ENCODE results near the gene RIPOR3. TPM values are rescaled to one million over a fixed set of nuclear protein-coding genes. Genes with fewer than 3 reads are reported as not detected.

RIPOR3 gene
- polyA plus RNA-seq, 2 of the 4 experiments (the other 2 are of a cell fraction), result 0.03 to 0.06 TPM

GRCh38 chr20:50582092-50582491, 109.2 kb downstream of the RIPOR3 start:
- Histone ChIP-seq H3K27ac (no peak overlapping the region), H3K4me2 (no peak overlapping the region), H3K9me3 (no peaks in the 10 kb centered on the region), H3K4me3 (no peak overlapping the region), H3K4me1 (no peaks in the 10 kb centered on the region)
- ATAC-seq (no peak), DNase-seq (ENCODE audit: low read depth in 1 of 2, low spot score in 1 of 2) (no peak), FAIRE-seq (no peak)
- CTCF ChIA-PET, result interaction anchor here (0.6 to 14.7 kb wide), 10 partner anchors 13 to 459 kb away, joined by 3 to 268 read pairs (median 5); partner anchors contain the start of gene CEBPB
- peak; percentile 78 for TF ChIP-seq MAFK (IDR thresholded peaks at IDR 0.05; ENCODE audit: partially characterized antibody)
- TF ChIP-seq, protein P1, sequence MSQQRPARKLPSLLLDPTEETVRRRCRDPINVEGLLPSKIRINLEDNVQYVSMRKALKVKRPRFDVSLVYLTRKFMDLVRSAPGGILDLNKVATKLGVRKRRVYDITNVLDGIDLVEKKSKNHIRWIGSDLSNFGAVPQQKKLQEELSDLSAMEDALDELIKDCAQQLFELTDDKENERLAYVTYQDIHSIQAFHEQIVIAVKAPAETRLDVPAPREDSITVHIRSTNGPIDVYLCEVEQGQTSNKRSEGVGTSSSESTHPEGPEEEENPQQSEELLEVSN (IDR thresholded peaks at IDR 0.05; ENCODE audit: borderline replicate concordance, low read depth), result no peak
- no peak for TF ChIP-seq HOXB5 (CRISPR knock-in tag; IDR thresholded peaks at IDR 0.05)
- WGBS (ENCODE audit: missing lambda C conversion rate), result 74% methylated on average over 6 of the region's 6 CpGs
- POLR2A ChIA-PET, result no interaction called here

DNA sequence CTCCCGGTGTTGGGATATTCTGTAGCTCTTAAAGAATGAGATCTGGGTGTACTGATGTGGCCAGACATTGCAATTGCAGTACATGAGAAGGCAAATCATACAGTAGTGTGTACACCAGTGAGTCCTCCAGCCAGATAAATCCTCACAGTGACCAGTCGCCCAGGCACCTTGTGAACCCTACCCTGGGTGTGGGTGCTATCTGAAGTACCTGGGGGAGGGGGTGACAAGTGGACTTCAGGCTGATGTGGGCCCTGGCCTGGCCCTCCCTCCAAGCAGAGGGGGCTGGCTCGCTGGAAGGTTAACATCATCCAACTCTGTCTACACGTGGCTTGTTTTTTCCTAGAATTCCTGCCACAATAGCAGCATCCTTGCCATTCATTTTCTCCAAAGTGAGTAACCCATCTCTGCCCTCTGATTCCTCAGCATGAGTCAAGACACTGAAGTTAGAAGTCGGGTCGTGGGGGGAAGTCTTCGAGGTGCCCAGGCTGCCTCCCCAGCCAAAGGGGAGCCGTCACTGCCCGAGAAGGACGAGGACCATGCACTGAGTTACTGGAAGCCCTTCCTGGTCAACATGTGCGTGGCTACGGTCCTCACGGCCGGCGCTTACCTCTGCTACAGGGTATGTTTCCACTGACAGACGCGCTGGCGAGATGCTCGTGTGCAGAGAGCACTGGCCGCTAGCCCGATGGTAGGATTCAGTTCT, 110.3 kb downstream of the RIPOR3 start:
- CTCF ChIA-PET, result interaction anchor here (0.6 to 14.7 kb wide), 17 partner anchors 8 to 458 kb away, joined by 3 to 268 read pairs (median 5); partner anchors contain the start of gene CEBPB
- DNase-seq (ENCODE audit: low read depth in 1 of 2, low spot score in 1 of 2), result no peak
- Histone ChIP-seq H3K4me1 (no peaks in the 10 kb centered on the region), H3K4me2 (no peak overlapping the region), H3K9me3 (no peaks in the 10 kb centered on the region), H3K27ac (no peak overlapping the region), H3K4me3 (no peak overlapping the region)
- no peak for FAIRE-seq
- WGBS (ENCODE audit: missing lambda C conversion rate), result 85% methylated on average over 21 of the region's 21 CpGs
- no peak for ATAC-seq
- POLR2A ChIA-PET, result no interaction called here
- TF ChIP-seq HOXA7 (CRISPR knock-in tag; IDR thresholded peaks at IDR 0.05) (no peak), EHMT2 (IDR thresholded peaks at IDR 0.05; ENCODE audit: low read depth) (no peak), USF2 (IDR thresholded peaks at IDR 0.05) (no peak), HOXB13 (CRISPR knock-in tag; IDR thresholded peaks at IDR 0.05; ENCODE audit: low read depth) (no peak), RARB (CRISPR knock-in tag; IDR thresholded peaks at IDR 0.05) (no peak), RFX5 (IDR thresholded peaks at IDR 0.05) (no peak), FOSB (CRISPR knock-in tag; IDR thresholded peaks at IDR 0.05) (no peak), SMC3 (IDR thresholded peaks at IDR 0.05) (no peak), ZSCAN20 (CRISPR knock-in tag; IDR thresholded peaks at IDR 0.05) (no peak), HOXB5 (CRISPR knock-in tag; IDR thresholded peaks at IDR 0.05) (no peak)
- TF ChIP-seq, protein P2, sequence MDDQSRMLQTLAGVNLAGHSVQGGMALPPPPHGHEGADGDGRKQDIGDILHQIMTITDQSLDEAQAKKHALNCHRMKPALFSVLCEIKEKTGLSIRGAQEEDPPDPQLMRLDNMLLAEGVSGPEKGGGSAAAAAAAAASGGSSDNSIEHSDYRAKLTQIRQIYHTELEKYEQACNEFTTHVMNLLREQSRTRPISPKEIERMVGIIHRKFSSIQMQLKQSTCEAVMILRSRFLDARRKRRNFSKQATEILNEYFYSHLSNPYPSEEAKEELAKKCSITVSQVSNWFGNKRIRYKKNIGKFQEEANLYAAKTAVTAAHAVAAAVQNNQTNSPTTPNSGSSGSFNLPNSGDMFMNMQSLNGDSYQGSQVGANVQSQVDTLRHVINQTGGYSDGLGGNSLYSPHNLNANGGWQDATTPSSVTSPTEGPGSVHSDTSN (IDR thresholded peaks at IDR 0.05), result no peak
- TF ChIP-seq, protein P3, sequence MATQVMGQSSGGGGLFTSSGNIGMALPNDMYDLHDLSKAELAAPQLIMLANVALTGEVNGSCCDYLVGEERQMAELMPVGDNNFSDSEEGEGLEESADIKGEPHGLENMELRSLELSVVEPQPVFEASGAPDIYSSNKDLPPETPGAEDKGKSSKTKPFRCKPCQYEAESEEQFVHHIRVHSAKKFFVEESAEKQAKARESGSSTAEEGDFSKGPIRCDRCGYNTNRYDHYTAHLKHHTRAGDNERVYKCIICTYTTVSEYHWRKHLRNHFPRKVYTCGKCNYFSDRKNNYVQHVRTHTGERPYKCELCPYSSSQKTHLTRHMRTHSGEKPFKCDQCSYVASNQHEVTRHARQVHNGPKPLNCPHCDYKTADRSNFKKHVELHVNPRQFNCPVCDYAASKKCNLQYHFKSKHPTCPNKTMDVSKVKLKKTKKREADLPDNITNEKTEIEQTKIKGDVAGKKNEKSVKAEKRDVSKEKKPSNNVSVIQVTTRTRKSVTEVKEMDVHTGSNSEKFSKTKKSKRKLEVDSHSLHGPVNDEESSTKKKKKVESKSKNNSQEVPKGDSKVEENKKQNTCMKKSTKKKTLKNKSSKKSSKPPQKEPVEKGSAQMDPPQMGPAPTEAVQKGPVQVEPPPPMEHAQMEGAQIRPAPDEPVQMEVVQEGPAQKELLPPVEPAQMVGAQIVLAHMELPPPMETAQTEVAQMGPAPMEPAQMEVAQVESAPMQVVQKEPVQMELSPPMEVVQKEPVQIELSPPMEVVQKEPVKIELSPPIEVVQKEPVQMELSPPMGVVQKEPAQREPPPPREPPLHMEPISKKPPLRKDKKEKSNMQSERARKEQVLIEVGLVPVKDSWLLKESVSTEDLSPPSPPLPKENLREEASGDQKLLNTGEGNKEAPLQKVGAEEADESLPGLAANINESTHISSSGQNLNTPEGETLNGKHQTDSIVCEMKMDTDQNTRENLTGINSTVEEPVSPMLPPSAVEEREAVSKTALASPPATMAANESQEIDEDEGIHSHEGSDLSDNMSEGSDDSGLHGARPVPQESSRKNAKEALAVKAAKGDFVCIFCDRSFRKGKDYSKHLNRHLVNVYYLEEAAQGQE (IDR thresholded peaks at IDR 0.05), result no peak
